Measurements from ENCODE around the gene LMNA.

DNA sequence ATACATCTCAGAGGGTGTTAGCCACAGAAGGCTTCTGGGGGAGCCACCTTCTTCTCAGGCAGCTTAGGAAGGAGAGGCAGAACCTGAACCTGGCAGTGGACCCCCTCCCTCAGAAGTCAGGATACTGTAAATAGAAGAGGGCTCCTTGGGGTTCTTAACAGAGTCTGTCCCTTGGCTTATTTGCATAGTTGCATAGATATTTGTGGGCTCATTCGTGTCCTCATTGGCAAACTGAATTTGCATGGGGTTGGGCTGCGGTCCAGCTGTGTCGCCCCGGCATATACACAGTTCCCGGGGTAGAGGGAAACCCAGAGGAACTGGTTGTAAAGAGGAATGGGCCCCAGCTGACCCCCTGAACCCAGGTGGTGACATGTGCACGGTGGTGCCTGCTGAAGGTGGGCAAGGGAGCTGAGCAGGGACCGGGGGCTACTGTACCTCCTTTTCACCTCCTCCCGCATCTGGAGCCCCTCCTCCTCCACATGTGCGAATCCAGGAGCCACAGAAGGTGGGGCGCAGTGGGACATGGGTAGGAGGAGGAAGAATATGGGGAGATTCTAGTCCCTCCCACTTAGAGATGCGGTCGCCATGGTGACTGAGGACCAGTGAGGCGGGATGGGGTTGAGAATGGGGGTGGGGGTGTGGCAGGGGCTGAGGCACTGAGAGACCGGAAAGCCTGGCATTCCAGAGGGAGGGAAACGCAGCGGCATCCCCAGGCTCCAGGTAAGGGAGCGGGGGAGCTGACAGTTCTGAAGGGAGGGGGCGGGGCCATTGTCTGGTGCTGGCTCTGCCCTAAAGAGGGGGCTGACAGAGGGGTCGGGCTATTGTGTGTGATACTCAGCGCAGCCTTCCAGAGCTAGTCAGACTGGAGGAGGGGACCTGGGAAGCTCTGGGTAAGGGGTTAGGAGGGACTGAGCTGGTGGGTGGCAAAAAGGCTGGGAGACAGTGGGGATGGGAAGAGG, 35.1 kb downstream of the LMNA start:
- TF ChIP-seq, protein P1, sequence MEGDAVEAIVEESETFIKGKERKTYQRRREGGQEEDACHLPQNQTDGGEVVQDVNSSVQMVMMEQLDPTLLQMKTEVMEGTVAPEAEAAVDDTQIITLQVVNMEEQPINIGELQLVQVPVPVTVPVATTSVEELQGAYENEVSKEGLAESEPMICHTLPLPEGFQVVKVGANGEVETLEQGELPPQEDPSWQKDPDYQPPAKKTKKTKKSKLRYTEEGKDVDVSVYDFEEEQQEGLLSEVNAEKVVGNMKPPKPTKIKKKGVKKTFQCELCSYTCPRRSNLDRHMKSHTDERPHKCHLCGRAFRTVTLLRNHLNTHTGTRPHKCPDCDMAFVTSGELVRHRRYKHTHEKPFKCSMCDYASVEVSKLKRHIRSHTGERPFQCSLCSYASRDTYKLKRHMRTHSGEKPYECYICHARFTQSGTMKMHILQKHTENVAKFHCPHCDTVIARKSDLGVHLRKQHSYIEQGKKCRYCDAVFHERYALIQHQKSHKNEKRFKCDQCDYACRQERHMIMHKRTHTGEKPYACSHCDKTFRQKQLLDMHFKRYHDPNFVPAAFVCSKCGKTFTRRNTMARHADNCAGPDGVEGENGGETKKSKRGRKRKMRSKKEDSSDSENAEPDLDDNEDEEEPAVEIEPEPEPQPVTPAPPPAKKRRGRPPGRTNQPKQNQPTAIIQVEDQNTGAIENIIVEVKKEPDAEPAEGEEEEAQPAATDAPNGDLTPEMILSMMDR (IDR thresholded peaks at IDR 0.05 in 8 of 11, conservative IDR thresholded peaks at IDR 0.05 in 3 of 11) = no peak
- TF ChIP-seq POLR2A (IDR thresholded peaks at IDR 0.05) = no peak

Data from spleen (tissue), 7 donors.